Lower leg skin (tissue), 4 donors: ENCODE data around the gene RAD51B. TPM values are rescaled to one million over a fixed set of nuclear protein-coding genes. Genes with fewer than 3 reads are reported as not detected.

Source experiments
- DNase-seq, 2 donors: peaks; one replicate each; pipeline ENCODE4 v3.0.0-alpha.2; 2019; ENCODE audit warnings: low spot score in 2 of 2
- H3K4me3 ChIP-seq: fragments of 200-600 bp; sonication (generic); 2 replicates; pipeline ENCODE4 v1.5.1; 2017; ENCODE audit warnings: mild to moderate bottlenecking, low read depth; ENCODE audit not compliant: poor library complexity, severe bottlenecking
- CTCF ChIP-seq, 3 donors: fragments of 450-650 bp; IDR thresholded peaks; one replicate each; pipeline ENCODE4 v1.5.1; 2016; ENCODE audit warnings: antibody characterized with exemption in 3 of 3, mild to moderate bottlenecking in 3 of 3, moderate library complexity in 2 of 3
- POLR2A ChIP-seq, 2 donors: fragments of 450-650 bp; IDR thresholded peaks; one replicate each; pipeline ENCODE4 v1.6.1; 2016 to 2017; ENCODE audit warnings: antibody characterized with exemption in 2 of 2, mild to moderate bottlenecking in 1 of 2, moderate library complexity in 1 of 2
- WGBS, 2 donors: methylation state at CpG; one replicate each; pipeline ENCODE4 v1.1.5; 2018; 5-methylcytosine and 5-hydroxymethylcytosine counted together
- intact Hi-C: fragments of 100-400 bp; cut with DNase I; formaldehyde crosslinking; loops from one replicate; pipeline ENCODE4 v1.15.0; 2023; ENCODE audit warnings: low total_unique reads
- total RNA-seq, 4 donors: library from RNA; depleted of rRNA; stranded (reverse); fragments of >200 nt; gene quantifications; one replicate each; pipeline ENCODE4 v1.1.0, GENCODE V29; 2016

The RAD51B gene
- total RNA-seq, 4 donors from 2014 or later: 6.1 to 27.2 (median 13.6) TPM

- intact Hi-C loops: no loop called here
- TF ChIP-seq CTCF (IDR thresholded peaks at IDR 0.05) (no peak), POLR2A (IDR thresholded peaks at IDR 0.05) (no peak)
- DNase-seq: no peak
Measured at GRCh38 chr14:68386446-68386845, 566.9 kb downstream of the RAD51B start.

DNA sequence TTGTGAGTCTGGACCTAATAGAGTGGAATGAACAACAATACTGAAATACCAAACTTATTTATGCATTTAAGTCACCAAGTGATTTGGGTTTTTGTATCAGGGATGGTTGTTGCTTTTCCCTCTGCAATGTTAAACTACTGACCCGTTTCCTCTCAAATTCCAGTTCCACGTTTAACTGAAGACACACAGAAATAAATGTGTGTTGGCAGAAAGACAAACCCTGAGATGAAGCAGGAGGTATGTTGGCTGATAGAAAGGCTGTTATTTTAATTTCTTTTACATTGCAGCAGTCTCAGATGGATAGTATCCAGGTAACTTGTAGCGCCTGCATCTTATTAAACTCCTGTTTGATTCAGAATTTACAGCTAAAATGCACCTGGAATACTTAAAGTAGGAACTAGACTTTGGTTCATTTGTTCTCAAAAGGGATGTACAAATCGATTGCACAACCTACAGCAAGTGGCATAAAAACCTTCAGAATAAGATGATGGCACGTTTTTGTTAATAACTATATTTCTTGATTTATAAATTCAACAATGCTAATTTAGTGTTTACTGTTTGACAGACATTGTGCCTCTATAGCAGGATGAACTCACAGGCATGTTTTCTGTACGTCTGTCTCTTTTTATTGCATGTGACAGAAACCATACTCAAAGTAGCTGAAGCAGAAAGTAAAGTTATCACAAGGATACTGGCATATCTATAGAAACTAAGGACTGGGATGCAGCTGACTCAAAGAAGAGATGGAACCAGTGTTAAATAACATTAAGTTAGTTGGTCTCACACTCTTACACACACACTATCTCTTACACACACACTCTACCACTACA, 567.6 kb downstream of the RAD51B start:
- TF ChIP-seq POLR2A (IDR thresholded peaks at IDR 0.05): no peak
- 30 to 36% methylated on average over 6 of the region's 6 CpGs for WGBS, 2 donors
- DNase-seq: no peak
- no peak overlapping the region for H3K4me3 ChIP-seq
- intact Hi-C loops: no loop called here

More at GRCh38 chr14:68386446-68386845, 566.9 kb downstream of the RAD51B start:
- no peak overlapping the region for H3K4me3 ChIP-seq
- 39 to 44% methylated on average over 1 of the region's 1 CpG for WGBS, 2 donors

- 47 to 62% methylated on average over 3 of the region's 3 CpGs for WGBS, 2 donors
- no peak overlapping the region for H3K4me3 ChIP-seq
- TF ChIP-seq CTCF (IDR thresholded peaks at IDR 0.05): no peak
- TF ChIP-seq POLR2A (IDR thresholded peaks at IDR 0.05): no peak
- intact Hi-C loops: loop anchor here (10.0 kb wide), 1 partner anchor 75 kb away; no protein-coding TSS in a partner anchor
- no peak for DNase-seq
Measured at GRCh38 chr14:68389943-68390342, 570.4 kb downstream of the RAD51B start.

GRCh38 chr14:68390741-68391140, 571.2 kb downstream of the RAD51B start:
- 74 to 80% methylated on average over 2 of the region's 2 CpGs for WGBS, 2 donors
- intact Hi-C loops: loop anchor here (10.0 kb wide), 1 partner anchor 74 kb away; no protein-coding TSS in a partner anchor
- DNase-seq: no peak

GRCh38 chr14:68391311-68392014, 571.9 kb downstream of the RAD51B start:
- WGBS, 2 donors: 51 to 62% methylated on average over 4 of the region's 4 CpGs
- DNase-seq: no peak
- intact Hi-C loops: loop anchor here (10.0 kb wide), 1 partner anchor 73 kb away; no protein-coding TSS in a partner anchor
- TF ChIP-seq CTCF (IDR thresholded peaks at IDR 0.05): no peak
- TF ChIP-seq POLR2A (IDR thresholded peaks at IDR 0.05): no peak
- H3K4me3 ChIP-seq: no peak overlapping the region

More at GRCh38 chr14:68390741-68391140, 571.2 kb downstream of the RAD51B start:
- no peak overlapping the region for H3K4me3 ChIP-seq
- TF ChIP-seq POLR2A (IDR thresholded peaks at IDR 0.05) (no peak), CTCF (IDR thresholded peaks at IDR 0.05) (no peak)
